ENCODE results near the gene SFPQ. TPM values are rescaled to one million over a fixed set of nuclear protein-coding genes. Genes with fewer than 3 reads are reported as not detected.

The SFPQ gene
- total and polyA plus RNA-seq, 2 donors from 2014 or later, result 140 to 248 TPM

DNA sequence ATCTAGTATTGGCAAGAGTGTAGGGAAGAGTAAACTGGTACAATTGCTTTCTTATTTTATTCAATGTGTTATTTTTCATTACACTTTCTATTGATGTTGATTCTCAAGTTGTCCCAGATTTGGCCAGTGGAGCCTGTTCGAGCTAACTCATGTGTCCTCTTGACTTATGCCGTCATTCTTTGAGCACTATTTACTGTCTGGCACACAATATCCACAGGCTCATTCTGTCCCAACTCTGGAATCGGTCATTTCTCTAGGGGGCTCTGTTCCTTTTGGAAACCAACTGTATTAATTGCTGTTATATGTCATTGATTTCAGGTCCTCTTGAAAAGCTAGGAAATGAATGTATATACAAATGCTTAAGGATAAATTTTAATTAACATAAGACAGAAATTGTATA, 22.4 kb upstream of the SFPQ start:
- Histone ChIP-seq H3K4me3 (ENCODE audit: low read length in 3 of 3) (no peak overlapping the region), H3K36me3 (ENCODE audit: control insufficient read depth in 2 of 3, insufficient read depth in 3 of 3, low read length in 3 of 3) (no peaks in the 10 kb centered on the region), H3K4me1 (ENCODE audit: control insufficient read depth in 2 of 3, insufficient read depth in 2 of 3, low read depth in 1 of 3, low read length in 3 of 3) (no peaks in the 10 kb centered on the region), H3K9me3 (ENCODE audit: control insufficient read depth in 2 of 3, insufficient read depth in 1 of 3, low read length in 3 of 3) (no peaks in the 10 kb centered on the region), H3K27ac (ENCODE audit: low read depth in 2 of 2, low read length in 2 of 2) (no peak overlapping the region), H3K9ac (ENCODE audit: low read length in 3 of 3) (no peak overlapping the region), H3K27me3 (ENCODE audit: control insufficient read depth, insufficient read depth, low read length) (no peaks in the 10 kb centered on the region)
- TF ChIP-seq, protein P1, sequence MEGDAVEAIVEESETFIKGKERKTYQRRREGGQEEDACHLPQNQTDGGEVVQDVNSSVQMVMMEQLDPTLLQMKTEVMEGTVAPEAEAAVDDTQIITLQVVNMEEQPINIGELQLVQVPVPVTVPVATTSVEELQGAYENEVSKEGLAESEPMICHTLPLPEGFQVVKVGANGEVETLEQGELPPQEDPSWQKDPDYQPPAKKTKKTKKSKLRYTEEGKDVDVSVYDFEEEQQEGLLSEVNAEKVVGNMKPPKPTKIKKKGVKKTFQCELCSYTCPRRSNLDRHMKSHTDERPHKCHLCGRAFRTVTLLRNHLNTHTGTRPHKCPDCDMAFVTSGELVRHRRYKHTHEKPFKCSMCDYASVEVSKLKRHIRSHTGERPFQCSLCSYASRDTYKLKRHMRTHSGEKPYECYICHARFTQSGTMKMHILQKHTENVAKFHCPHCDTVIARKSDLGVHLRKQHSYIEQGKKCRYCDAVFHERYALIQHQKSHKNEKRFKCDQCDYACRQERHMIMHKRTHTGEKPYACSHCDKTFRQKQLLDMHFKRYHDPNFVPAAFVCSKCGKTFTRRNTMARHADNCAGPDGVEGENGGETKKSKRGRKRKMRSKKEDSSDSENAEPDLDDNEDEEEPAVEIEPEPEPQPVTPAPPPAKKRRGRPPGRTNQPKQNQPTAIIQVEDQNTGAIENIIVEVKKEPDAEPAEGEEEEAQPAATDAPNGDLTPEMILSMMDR (IDR thresholded peaks at IDR 0.05; ENCODE audit: borderline replicate concordance, extremely low read depth, insufficient read depth), result no peak
- peak in 1 of 5 donors; percentile 53 for DNase-seq
- intact Hi-C loops (cut with DNase I), result no loop called here
- FAIRE-seq, result no peak

DNA sequence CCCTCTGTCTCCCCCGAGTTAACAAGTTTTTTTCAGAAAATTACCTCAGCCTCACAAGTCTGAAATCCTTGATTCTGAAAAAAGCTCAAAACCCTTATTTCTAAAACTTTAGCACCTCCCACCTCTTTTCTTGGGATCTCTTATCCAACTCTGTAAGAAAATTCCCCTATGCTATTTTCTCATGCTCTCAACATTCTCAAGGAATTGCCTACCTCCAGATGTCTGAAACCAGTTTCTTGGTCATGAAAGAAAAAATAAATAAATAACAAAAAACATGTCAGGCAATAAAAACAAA, 18.1 kb upstream of the SFPQ start:
- H3K27me3 ChIP-seq (ENCODE audit: control insufficient read depth, insufficient read depth, low read length), result no peaks in the 10 kb centered on the region
- no peak overlapping the region for H3K27ac ChIP-seq (ENCODE audit: low read depth in 2 of 2, low read length in 2 of 2)
- H3K9ac ChIP-seq (ENCODE audit: low read length in 3 of 3), result no peak overlapping the region
- intact Hi-C loops (cut with DNase I), result no loop called here
- no peaks in the 10 kb centered on the region for H3K9me3 ChIP-seq (ENCODE audit: control insufficient read depth in 2 of 3, insufficient read depth in 1 of 3, low read length in 3 of 3)
- TF ChIP-seq, protein P1 (IDR thresholded peaks at IDR 0.05; ENCODE audit: borderline replicate concordance, extremely low read depth, insufficient read depth), result no peak
- no peaks in the 10 kb centered on the region for H3K36me3 ChIP-seq (ENCODE audit: control insufficient read depth in 2 of 3, insufficient read depth in 3 of 3, low read length in 3 of 3)
- no peaks in the 10 kb centered on the region for H3K4me1 ChIP-seq (ENCODE audit: control insufficient read depth in 2 of 3, insufficient read depth in 2 of 3, low read depth in 1 of 3, low read length in 3 of 3)
- no peak for FAIRE-seq
- no peak for DNase-seq
- no peak overlapping the region for H3K4me3 ChIP-seq (ENCODE audit: low read length in 3 of 3)

DNA sequence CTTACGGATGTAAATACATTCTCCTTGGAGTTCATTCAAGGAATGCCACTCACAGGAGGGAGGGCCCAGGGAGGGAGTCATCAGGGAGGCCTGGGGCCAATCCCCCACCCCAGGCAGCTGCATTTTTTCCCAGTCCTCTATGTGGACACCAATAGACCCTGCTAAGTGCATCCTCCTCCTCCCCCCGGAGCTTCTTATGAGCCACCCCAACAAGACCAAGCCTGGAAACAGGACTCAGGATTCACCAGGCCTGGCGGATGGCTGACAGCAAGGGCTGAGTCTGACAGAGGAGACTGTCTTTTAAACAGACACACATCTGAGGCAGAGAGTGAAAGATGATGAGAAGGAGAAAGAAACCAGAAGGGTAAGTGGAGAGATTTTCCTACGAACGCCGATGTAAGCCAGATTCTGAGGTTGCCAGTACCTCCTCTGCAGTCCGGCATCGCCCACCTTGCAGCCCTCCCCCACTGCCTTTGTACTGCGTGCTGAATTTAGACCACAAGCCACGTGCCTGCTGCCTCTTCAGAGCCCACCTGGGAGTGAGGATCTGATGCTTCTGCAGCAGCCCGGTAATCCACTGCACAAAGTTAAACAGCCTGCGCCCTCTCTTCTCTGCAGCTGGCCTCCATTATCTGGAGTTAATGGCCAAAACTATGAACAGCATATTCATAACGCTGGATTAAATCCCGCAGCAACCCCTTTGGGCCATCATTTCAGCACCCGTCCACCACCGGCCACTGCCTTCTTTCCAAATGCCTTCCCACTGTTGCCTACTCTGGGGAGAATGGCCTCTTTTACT, 17.6 kb upstream of the SFPQ start:
- intact Hi-C loops (cut with DNase I), result no loop called here
- no peaks in the 10 kb centered on the region for H3K4me1 ChIP-seq (ENCODE audit: control insufficient read depth in 2 of 3, insufficient read depth in 2 of 3, low read depth in 1 of 3, low read length in 3 of 3)
- H3K36me3 ChIP-seq (ENCODE audit: control insufficient read depth in 2 of 3, insufficient read depth in 3 of 3, low read length in 3 of 3), result no peaks in the 10 kb centered on the region
- H3K9ac ChIP-seq (ENCODE audit: low read length in 3 of 3), result no peak overlapping the region
- no peak for FAIRE-seq
- H3K9me3 ChIP-seq (ENCODE audit: control insufficient read depth in 2 of 3, insufficient read depth in 1 of 3, low read length in 3 of 3), result no peaks in the 10 kb centered on the region
- no peak overlapping the region for H3K27ac ChIP-seq (ENCODE audit: low read depth in 2 of 2, low read length in 2 of 2)
- TF ChIP-seq, protein P1 (IDR thresholded peaks at IDR 0.05; ENCODE audit: borderline replicate concordance, extremely low read depth, insufficient read depth), result no peak
- no peak overlapping the region for H3K4me3 ChIP-seq (ENCODE audit: low read length in 3 of 3)
- peak in 4 of 5 donors; percentile 35 to 62 (median 52) for DNase-seq
- no peaks in the 10 kb centered on the region for H3K27me3 ChIP-seq (ENCODE audit: control insufficient read depth, insufficient read depth, low read length)

DNA sequence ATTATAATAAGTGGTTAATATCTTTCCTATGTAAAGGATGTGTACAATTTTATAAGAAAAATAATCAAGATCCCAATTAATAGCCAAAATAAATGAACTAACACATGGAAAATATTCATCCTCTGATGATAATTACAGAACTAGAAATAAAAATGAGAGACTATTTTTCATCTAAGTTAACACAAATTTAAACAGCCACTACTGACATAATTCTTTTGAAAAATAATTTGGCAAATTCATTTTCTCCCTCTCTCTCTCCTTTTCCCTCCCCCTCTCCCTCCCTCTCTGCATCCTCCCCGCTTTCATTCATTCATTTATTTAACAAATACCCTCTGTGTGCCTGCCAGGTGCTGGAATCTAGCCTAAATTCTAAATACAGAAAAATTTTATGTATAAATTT, 10.3 kb upstream of the SFPQ start:
- FAIRE-seq (peak; percentile 6), DNase-seq (no peak)
- intact Hi-C loops (cut with DNase I), result no loop called here
- no peaks in the 10 kb centered on the region for H3K9me3 ChIP-seq (ENCODE audit: control insufficient read depth in 2 of 3, insufficient read depth in 1 of 3, low read length in 3 of 3)
- H3K4me3 ChIP-seq (ENCODE audit: low read length in 3 of 3), result no peak overlapping the region
- no peak overlapping the region for H3K9ac ChIP-seq (ENCODE audit: low read length in 3 of 3)
- H3K27me3 ChIP-seq (ENCODE audit: control insufficient read depth, insufficient read depth, low read length), result no peaks in the 10 kb centered on the region
- H3K27ac ChIP-seq (ENCODE audit: low read depth in 2 of 2, low read length in 2 of 2), result no peak overlapping the region
- H3K36me3 ChIP-seq (ENCODE audit: control insufficient read depth in 2 of 3, insufficient read depth in 3 of 3, low read length in 3 of 3), result no peaks in the 10 kb centered on the region
- no peaks in the 10 kb centered on the region for H3K4me1 ChIP-seq (ENCODE audit: control insufficient read depth in 2 of 3, insufficient read depth in 2 of 3, low read depth in 1 of 3, low read length in 3 of 3)
- TF ChIP-seq, protein P1 (IDR thresholded peaks at IDR 0.05; ENCODE audit: borderline replicate concordance, extremely low read depth, insufficient read depth), result no peak
